Liver (tissue), 9 donors: ENCODE results near the gene ZNF726. TPM values are rescaled to one million over a fixed set of nuclear protein-coding genes. Genes with fewer than 3 reads are reported as not detected.
"Not testable (repeated sequence)": the region's sequence is repeated elsewhere in the genome, so short reads cannot be mapped to it uniquely, and the experiment has no call there.

ENCODE experiments used
- DNase-seq: peaks from one replicate; pipeline ENCODE4 v3.0.0-alpha.2; 2017; ENCODE audit warnings: low spot score
- H3K27ac ChIP-seq, 2 donors: one replicate each; pipeline ENCODE4 v1.7.0; 2013; ENCODE audit warnings: inconsistent platforms in 2 of 2, low read length in 2 of 2, control low read depth in 1 of 2, low read depth in 1 of 2, mild to moderate bottlenecking in 1 of 2
- H3K27me3 ChIP-seq, 4 donors: one replicate each; pipeline versions ENCODE4 v1.6.1 to v1.7.0; 2013; ENCODE audit warnings: low read length in 3 of 4, inconsistent platforms in 1 of 4, mild to moderate bottlenecking in 1 of 4, moderate library complexity in 1 of 4; ENCODE audit not compliant: control insufficient read depth in 4 of 4, insufficient read depth in 4 of 4
- H3K36me3 ChIP-seq, 4 donors: one replicate each; pipeline versions ENCODE4 v1.6.1 to v1.7.0; 2013; ENCODE audit warnings: low read length in 3 of 4, mild to moderate bottlenecking in 3 of 4, low read depth in 1 of 4, moderate library complexity in 1 of 4; ENCODE audit not compliant: control insufficient read depth in 4 of 4, insufficient read depth in 3 of 4
- H3K4me1 ChIP-seq, 4 donors: one replicate each; pipeline versions ENCODE4 v1.6.1 to v1.7.0; 2013; ENCODE audit warnings: low read length in 3 of 4, mild to moderate bottlenecking in 3 of 4, moderate library complexity in 1 of 4; ENCODE audit not compliant: control insufficient read depth in 4 of 4, insufficient read depth in 4 of 4
- H3K4me3 ChIP-seq, 3 donors: one replicate each; pipeline versions ENCODE4 v1.6.1 to v1.7.0; 2013; ENCODE audit warnings: low read length in 3 of 3, control low read depth in 1 of 3, low read depth in 1 of 3, mild to moderate bottlenecking in 1 of 3
- H3K9ac ChIP-seq, 2 donors: one replicate each; pipeline ENCODE4 v1.7.0; 2013; ENCODE audit warnings: low read length in 2 of 2, mild to moderate bottlenecking in 2 of 2, moderate library complexity in 2 of 2, control low read depth in 1 of 2, low read depth in 1 of 2
- H3K9me3 ChIP-seq, 4 donors: one replicate each; pipeline versions ENCODE4 v1.6.1 to v1.7.0; 2013; ENCODE audit warnings: low read length in 3 of 4; ENCODE audit not compliant: control insufficient read depth in 4 of 4
- FOXA1 ChIP-seq: IDR thresholded peaks from 2 replicates; pipeline ENCODE4 v1.6.1; 2016; ENCODE audit warnings: antibody characterized with exemption
- FOXA2 ChIP-seq: IDR thresholded peaks from 2 replicates; pipeline ENCODE4 v1.6.1; 2016; ENCODE audit warnings: antibody characterized with exemption
- GABPA ChIP-seq, 2 donors: IDR thresholded peaks in 1 of 2; conservative IDR thresholded peaks in 1 of 2; 2 replicates each; pipeline ENCODE4 v1.6.1; 2016; ENCODE audit warnings: antibody characterized with exemption in 2 of 2, mild to moderate bottlenecking in 1 of 2, moderate library complexity in 1 of 2
- HNF4A ChIP-seq, 2 donors: conservative IDR thresholded peaks; 2 replicates each; pipeline ENCODE4 v1.6.1; 2016; ENCODE audit warnings: antibody characterized with exemption in 2 of 2, mild to moderate bottlenecking in 2 of 2
- HNF4G ChIP-seq: IDR thresholded peaks from 2 replicates; pipeline ENCODE4 v1.6.1; 2016; ENCODE audit warnings: antibody characterized with exemption
- JUND ChIP-seq, 2 donors: IDR thresholded peaks; 2 replicates each; pipeline ENCODE4 v1.6.1; 2016; ENCODE audit warnings: antibody characterized with exemption in 2 of 2
- NR2F2 ChIP-seq: IDR thresholded peaks from 2 replicates; pipeline ENCODE4 v1.6.1; 2016; ENCODE audit warnings: antibody characterized with exemption
- REST ChIP-seq: IDR thresholded peaks from 2 replicates; pipeline ENCODE4 v1.6.1; 2016; ENCODE audit warnings: antibody characterized with exemption, mild to moderate bottlenecking
- RXRA ChIP-seq, 2 donors: IDR thresholded peaks; 2 replicates each; pipeline ENCODE4 v1.6.1; 2017 to 2018; ENCODE audit warnings: antibody characterized with exemption in 2 of 2, mild to moderate bottlenecking in 1 of 2
- SP1 ChIP-seq: IDR thresholded peaks from 2 replicates; pipeline ENCODE4 v1.6.1; 2018; ENCODE audit warnings: antibody characterized with exemption, mild to moderate bottlenecking
- TAF1 ChIP-seq: conservative IDR thresholded peaks from 2 replicates; pipeline ENCODE4 v1.6.1; 2016; ENCODE audit warnings: antibody characterized with exemption, mild to moderate bottlenecking
- YY1 ChIP-seq: IDR thresholded peaks from 2 replicates; pipeline ENCODE4 v1.6.1; 2016; ENCODE audit warnings: antibody characterized with exemption, mild to moderate bottlenecking
- ZBTB33 ChIP-seq: IDR thresholded peaks from 2 replicates; pipeline ENCODE4 v1.6.1; 2016; ENCODE audit warnings: antibody characterized with exemption
- WGBS: extraction: QIAGEN DNeasy Blood & Tissue Kit; methylation state at CpG from one replicate; pipeline ENCODE4 v1.1.7; 2013; 5-methylcytosine and 5-hydroxymethylcytosine counted together
- polyA plus RNA-seq, 2 donors: library from polyadenylated mRNA; stranded (reverse) in 1 of 2; unstranded in 1 of 2; fragments of 200-250 nt in 1 of 2; fragments of >200 nt in 1 of 2; fragmentation: Nextera tagmentation in 1 of 2; extraction: Ambion mirVana in 1 of 2; gene quantifications; one replicate each; pipeline versions ENCODE4 v1.2.1 to v1.2.3, GENCODE V29; 2013 to 2015
- total RNA-seq, 2 donors: library from RNA; depleted of rRNA; stranded (reverse); fragments of >200 nt; gene quantifications; one replicate each; pipeline ENCODE4 v1.2.3, GENCODE V29; 2014
- TF ChIP-seq, protein P1 (sequence below): IDR thresholded peaks from 2 replicates; pipeline ENCODE4 v1.6.1; 2016; ENCODE audit warnings: antibody characterized with exemption
- TF ChIP-seq, protein P2 (sequence below): IDR thresholded peaks from 2 replicates; pipeline ENCODE4 v1.6.1; 2016; ENCODE audit warnings: antibody characterized with exemption
- donor health status: healthy.
- donor health status: healthy.
- donor health status: healthy.
- donor health status: healthy.
- donor health status: healthy.

Gene ZNF726
- total and polyA plus RNA-seq, 4 donors = 0.57 to 8.0 (median 1.1) TPM

GRCh38 chr19:23876261-23876660 is 38.4 kb upstream of the ZNF726 start:
- H3K27ac ChIP-seq = no peak overlapping the region
- no peak for TF ChIP-seq REST
- no peak for TF ChIP-seq HNF4G
- TF ChIP-seq YY1 = no peak
- no peak for TF ChIP-seq ZBTB33
- TF ChIP-seq FOXA1 = no peak
- TF ChIP-seq, protein P1, sequence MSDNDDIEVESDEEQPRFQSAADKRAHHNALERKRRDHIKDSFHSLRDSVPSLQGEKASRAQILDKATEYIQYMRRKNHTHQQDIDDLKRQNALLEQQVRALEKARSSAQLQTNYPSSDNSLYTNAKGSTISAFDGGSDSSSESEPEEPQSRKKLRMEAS = no peak
- H3K27me3 ChIP-seq = no peaks in the 10 kb centered on the region
- no peak overlapping the region for H3K4me3 ChIP-seq
- no peak overlapping the region for H3K9ac ChIP-seq
- WGBS = 77% methylated on average over 12 of the region's 12 CpGs
- no peaks in the 10 kb centered on the region for H3K36me3 ChIP-seq
- no peaks in the 10 kb centered on the region for H3K9me3 ChIP-seq
- H3K4me1 ChIP-seq = peaks cover 0 to 7% (median 4%) of the 10 kb centered on the region in 4 donors
- DNase-seq = no peak

DNA sequence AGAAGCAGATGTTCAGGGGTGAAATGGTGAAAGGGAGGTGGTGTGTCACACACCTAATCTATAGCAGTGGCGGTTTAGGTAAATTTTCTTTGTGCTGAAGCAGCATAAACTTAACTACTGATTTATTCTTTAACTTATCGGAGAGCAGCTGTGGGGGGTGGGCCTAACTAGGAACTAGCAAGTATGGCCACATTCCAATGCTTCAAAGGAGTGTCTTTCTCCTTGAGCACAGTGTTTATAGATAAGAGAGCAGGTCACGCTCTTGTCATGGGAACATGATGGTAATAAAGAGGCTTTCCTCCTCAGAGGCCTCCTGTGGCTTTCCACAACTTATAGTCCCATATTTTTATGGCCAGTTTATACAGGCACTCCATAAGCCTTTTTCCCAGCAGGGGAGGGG is 37.9 kb upstream of the ZNF726 start:
- not testable (repeated sequence) for H3K4me3 ChIP-seq, H3K27ac ChIP-seq, H3K9me3 ChIP-seq, H3K4me1 ChIP-seq, H3K9ac ChIP-seq, H3K27me3 ChIP-seq, H3K36me3 ChIP-seq, DNase-seq
- 71% methylated on average over 3 of the region's 3 CpGs for WGBS

DNA sequence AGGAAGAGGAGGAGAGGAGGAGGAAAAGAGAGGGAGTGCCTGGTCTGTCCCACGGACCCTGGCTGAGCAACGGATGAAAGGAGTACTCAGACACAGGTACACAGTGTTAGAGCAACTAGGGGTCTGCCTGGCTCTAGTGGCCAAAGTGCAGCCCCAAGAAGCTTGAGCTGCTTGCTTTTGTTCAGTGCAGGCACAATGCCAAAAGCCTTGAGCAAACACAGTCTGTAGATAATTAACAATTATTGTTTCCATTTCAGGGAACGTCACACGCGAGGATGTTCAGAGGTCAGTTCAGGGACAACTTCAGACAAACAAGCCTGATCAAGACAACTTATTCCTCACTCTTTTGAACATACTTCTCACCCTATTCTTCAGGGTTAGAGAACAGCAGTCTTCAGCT is 32.2 kb upstream of the ZNF726 start:
- peak overlapping the region; percentile 44 to 92 for H3K27ac ChIP-seq
- H3K4me3 ChIP-seq = peak overlapping the region in 1 of 3 donors; percentile 11
- peaks cover 4 to 42% (median 31%) of the 10 kb centered on the region in 4 donors for H3K4me1 ChIP-seq
- H3K9me3 ChIP-seq = peaks cover 0 to 4% (median 0%) of the 10 kb centered on the region in 4 donors
- DNase-seq = no peak
- no peaks in the 10 kb centered on the region for H3K36me3 ChIP-seq
- no peaks in the 10 kb centered on the region for H3K27me3 ChIP-seq
- WGBS = 20% methylated on average over 5 of the region's 5 CpGs
- peak overlapping the region in 1 of 2 donors; percentile 31 for H3K9ac ChIP-seq
- peak; percentile 65 to 78 for TF ChIP-seq HNF4A (conservative IDR thresholded peaks at IDR 0.05)
- TF ChIP-seq FOXA1 = no peak
- TF ChIP-seq JUND (IDR thresholded peaks at IDR 0.05) = peak in 1 of 2 donors; percentile 66
- TF ChIP-seq HNF4G = peak; percentile 37
- no peak for TF ChIP-seq GABPA (IDR thresholded peaks at IDR 0.05 in 1 of 2, conservative IDR thresholded peaks at IDR 0.05 in 1 of 2)
- TF ChIP-seq, protein P2, sequence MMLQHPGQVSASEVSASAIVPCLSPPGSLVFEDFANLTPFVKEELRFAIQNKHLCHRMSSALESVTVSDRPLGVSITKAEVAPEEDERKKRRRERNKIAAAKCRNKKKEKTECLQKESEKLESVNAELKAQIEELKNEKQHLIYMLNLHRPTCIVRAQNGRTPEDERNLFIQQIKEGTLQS = no peak
- peak; percentile 78 to 82 for TF ChIP-seq RXRA (IDR thresholded peaks at IDR 0.05)
- peak; percentile 56 for TF ChIP-seq REST
- no peak for TF ChIP-seq FOXA2
- TF ChIP-seq ZBTB33 = no peak
- TF ChIP-seq, protein P1 = peak; percentile 30
- TF ChIP-seq SP1 = peak; percentile 69
- TF ChIP-seq YY1 = peak; percentile 29
- no peak for TF ChIP-seq TAF1
- no peak for TF ChIP-seq NR2F2
